Measurements from ENCODE around the gene TOMM6. TPM values are rescaled to one million over a fixed set of nuclear protein-coding genes. Genes with fewer than 3 reads are reported as not detected.

TOMM6 gene
- total RNA-seq, result 33.9 and 34.8 TPM in 2 replicates

GRCh38 chr6:41787219-41787917 is at the start of gene TOMM6:
Gene TOMM6 (plus strand): TSS chr6:41787694. CDS start chr6:41787698, 4 bp downstream.

GRCh38 chr6:41747256-41748101 is 40.0 kb upstream of the TOMM6 start, which contains the start of gene PGC:
Gene PGC (minus strand): TSS chr6:41747397. CDS start chr6:41747334, 63 bp downstream.

GRCh38 chr6:41779788-41780550 is 7.5 kb upstream of the TOMM6 start, which contains the start of gene FRS3:
Gene FRS3 (minus strand): TSS chr6:41779900. CDS start chr6:41776987, 2,913 bp downstream.

DNA sequence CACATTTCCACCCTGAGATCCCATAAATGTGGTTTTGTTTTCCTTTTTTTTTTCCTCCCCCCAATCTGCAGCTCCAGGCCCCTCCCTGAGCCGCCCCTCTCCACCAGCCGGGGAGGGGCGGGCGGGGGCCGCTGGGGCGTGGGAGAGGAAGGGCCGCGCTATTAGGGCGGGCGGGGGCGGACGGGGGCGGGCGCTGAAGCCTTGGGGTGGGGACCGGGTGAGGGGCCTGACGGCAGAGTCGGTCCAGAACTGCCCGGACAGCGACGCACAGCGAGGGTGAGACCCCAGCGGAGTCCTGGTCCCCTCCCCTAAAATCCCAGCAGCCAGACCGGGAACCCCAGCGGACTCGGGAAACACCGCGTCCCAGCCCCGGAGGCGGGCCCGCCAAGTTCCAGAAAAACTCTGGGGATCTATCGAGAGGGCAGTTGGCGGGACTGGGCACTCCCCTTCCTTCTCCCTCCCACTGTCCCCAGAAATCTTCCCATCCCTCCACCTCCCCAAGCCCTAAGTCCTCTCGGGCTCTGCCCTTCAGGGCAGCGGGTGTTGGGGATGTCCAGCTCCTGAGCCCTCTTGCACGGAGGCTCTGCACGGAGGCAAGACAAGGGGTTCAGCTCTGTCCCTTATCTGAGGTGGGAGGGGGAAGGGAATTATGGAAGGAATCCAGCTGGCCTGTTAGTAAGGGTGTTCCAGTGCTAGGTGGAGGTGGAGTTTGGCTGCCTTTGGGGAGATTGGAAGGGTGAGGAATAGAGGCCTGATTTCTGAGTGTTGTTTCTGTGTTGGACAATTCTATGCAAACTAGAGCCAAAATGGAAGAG is 6.7 kb upstream of the TOMM6 start, which contains the start of gene PRICKLE4:
Gene PRICKLE4 (plus strand): TSS at position 232 of the 815 bp plus-strand sequence. CDS start 2,692 bp downstream, outside the sequence.

Other genes with a start within 250 kb of the TOMM6 start
- 3.8 and 3.9 TPM in 2 replicates for gene FOXP4, start 241.3 kb upstream of the TOMM6 start, total RNA-seq
- 27.0 and 51.8 TPM in 2 replicates for gene MDFI, start 149.2 kb upstream of the TOMM6 start, total RNA-seq
- gene TFEB, start 52.1 kb upstream of the TOMM6 start, total RNA-seq, result 7.7 and 7.8 TPM in 2 replicates
- gene PGC, start 40.3 kb upstream of the TOMM6 start, total RNA-seq, result not detected in 2 replicates
- gene FRS3, start 7.8 kb upstream of the TOMM6 start, total RNA-seq, result 0.76 and 0.95 TPM in 2 replicates
- gene PRICKLE4, start 6.9 kb upstream of the TOMM6 start, total RNA-seq, result 6.3 and 6.9 TPM in 2 replicates
- 1.4 and 1.9 TPM in 2 replicates for gene USP49, start 107.7 kb downstream of the TOMM6 start, total RNA-seq
- gene MED20, start 133.4 kb downstream of the TOMM6 start, total RNA-seq, result 23.8 and 37.0 TPM in 2 replicates
- 11.4 and 16.6 TPM in 2 replicates for gene BYSL, start 133.8 kb downstream of the TOMM6 start, total RNA-seq
- gene CCND3, start 154.1 kb downstream of the TOMM6 start, total RNA-seq, result 30.7 and 39.1 TPM in 2 replicates

All from dermis lymphatic vessel endothelial cell (primary cell).